NCI-H1436 (cell line): ENCODE data around the gene FNDC3B.
"Not testable (repeated sequence)": the region's sequence is repeated elsewhere in the genome, so short reads cannot be mapped to it uniquely, and the experiment has no call there.

Source experiments
- DNase-seq: peaks from one replicate; lab custom pipeline; 2025; lab: John Stamatoyannopoulos, UW

FNDC3B gene

DNA sequence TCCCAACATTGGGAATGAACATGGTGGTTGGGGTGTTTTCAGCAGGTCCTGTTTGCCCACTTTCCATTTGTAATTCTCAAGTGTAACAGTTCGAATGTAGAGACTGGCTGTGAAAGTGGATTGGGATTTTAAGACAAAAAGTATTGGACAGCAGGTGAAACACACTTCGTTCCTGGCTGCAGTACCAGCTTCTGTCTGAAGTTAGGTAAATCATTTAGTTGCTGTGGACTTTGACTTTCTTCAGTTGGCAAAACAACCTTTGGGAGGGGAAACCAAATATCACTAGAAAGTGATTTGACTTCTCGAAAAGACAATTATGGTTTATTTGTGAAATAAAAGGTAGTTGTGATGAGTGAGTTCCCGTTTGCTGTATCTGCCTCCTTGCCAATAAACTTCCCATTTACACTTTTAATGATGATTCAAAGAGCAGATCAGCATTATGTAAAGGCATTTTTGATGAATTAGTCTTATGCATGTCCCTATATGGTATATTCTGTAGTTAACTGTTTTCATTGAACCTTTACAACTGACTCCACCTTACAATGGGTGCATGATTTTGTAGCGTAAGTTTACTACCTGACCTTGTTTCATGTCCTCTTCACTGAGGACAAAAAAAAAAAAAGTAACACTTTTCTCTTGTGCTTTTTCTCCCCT lies 34.0 kb downstream of the FNDC3B start:
- no peak for DNase-seq

DNA sequence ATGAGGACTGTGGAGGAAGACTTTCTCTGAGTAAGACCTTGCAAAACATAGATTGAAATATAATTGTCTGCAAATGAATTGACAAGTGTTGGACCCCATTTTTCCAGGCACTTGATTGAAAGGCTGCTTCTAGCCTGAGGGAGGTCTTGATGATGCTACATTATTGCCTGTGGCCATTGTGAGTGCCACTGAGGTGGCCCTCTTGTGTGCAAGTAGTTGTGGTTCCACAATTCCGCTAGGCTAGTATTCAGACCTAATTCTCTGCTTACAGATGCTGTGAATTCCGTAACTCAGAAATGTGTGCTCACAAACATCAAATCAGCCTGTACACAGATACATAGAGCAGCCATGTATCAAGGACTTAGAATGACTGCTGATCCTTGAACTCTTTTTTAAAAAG lies 34.7 kb downstream of the FNDC3B start:
- DNase-seq, result no peak

DNA sequence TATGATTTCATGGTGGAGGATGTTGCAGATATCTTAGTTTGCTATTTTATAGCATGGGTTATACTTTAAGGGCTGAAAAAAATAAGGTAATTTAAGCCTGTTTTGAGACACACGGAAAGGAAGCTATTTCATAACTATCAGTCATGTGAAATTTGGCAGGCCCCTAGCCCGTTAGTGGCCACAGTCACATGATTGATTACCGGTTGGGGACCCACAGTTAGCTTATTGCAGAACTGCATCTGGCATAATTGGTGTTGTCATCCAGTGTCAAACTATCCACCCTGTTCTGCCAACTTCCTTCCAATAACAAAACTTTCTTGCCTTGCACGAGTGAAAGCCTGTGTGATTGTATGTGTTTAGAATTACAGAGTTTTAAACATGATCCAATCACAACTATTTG lies 35.2 kb downstream of the FNDC3B start:
- no peak for DNase-seq

DNA sequence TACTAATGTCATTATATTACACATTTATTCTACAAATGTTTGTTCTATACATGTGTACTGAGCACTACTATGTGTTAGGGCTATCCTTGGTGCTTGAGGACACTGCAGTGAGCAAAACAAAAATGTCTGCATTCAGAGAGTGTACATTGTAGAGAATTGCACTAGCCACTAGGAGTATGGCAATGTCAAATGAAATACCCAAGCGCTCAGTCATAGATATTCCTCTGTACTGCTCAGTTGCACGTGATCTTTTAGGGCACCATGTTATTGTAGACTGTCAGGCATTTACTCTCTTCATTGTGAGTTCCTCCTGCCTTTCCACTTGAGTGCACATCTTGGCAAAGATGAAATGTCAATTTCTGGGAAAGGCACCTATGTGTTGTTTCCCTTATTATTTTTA lies 36.8 kb downstream of the FNDC3B start:
- DNase-seq, result no peak

DNA sequence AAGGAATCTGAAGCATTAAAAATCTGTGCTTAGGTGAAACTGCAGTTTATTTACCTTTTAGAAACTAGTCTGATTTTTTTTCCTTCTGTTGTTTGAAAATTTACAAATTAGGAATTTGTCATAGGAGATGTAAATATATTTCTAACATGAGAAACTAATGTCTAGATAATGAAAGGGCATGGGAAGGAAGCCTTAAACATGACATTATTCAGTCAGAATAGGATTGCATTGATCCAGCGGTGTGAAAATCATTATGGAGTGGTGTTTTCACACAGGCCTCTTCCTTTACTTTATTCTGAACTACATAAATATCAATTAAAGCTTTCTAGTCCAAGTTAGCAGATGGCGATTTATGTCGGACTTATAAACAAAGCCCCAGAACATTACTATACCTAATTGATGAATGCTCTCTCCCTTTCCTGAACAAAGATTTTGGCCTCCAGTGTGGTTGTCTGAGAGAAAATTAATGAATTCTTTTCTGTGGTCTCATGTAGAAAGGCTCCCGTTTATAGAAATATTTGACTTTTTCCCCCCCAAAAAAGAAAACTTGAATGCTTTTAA lies 37.9 kb downstream of the FNDC3B start:
- DNase-seq, result no peak

DNA sequence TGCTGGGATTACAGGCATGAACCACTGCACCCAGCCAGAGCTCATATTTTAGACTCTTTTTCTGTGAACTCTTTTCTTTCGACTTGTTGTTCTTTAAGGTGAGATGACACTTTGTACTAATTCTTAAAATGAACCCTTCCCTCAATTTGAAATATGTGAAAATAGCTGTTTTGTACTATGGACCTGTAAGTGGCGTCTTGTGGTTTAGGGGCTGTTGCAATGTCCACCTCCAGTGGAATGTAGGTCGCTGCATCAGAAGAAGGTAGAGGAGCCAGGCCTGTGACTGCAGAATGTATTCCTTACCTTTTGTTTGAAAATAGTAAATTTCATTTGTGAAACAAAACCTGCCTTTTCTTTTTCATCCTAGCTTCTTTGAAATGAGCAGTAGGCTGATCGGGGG lies 38.9 kb downstream of the FNDC3B start:
- no peak for DNase-seq

DNA sequence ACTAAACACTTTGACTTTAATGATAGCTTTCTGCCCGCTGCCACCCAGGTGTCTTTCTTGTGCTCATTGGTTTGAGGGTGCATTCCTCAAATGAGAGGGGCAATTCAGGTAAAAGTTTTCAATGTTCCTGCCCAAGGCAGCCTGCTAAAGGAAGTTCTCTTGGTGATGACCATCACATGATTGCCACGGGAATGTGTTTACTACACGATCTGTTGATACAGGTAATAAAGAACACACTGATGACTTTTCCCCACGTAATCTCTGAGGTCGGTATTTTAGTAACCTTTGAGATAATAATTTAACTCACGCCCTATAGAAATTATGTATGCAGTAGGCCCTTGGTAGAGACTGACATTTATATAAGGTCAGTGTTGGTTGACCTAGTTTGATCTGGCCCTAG lies 39.3 kb downstream of the FNDC3B start:
- DNase-seq, result no peak

DNA sequence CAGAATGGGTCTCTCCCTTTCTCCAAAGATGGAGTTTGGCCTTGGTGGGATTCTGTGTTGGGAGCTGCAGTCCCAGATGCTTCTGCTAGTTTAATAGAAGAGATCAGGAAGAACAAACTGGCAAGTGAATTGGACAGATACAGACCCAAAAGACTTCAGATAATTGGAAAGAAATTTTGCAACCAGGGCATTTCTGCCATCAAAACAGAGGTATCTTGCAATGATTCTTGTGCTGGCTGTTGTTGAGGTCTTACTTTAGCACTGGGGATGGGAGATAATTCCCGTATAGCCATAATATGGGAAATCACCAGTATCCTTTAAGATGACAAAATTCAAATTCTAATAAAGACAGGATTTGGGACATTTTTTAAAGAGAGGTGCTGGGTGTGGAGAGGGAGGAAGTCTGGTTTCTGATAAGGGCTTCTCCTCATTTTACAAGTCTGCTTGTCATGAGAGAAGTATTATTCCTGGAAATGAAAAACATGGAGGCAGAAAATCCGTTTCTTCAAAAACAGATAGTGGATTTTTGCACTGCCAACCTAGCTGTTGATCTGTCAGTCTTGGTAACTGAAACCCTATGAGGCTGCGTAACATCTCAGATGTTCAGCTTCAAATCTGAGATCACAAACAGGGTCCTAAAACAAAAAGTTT lies 40.1 kb downstream of the FNDC3B start:
- no peak for DNase-seq

DNA sequence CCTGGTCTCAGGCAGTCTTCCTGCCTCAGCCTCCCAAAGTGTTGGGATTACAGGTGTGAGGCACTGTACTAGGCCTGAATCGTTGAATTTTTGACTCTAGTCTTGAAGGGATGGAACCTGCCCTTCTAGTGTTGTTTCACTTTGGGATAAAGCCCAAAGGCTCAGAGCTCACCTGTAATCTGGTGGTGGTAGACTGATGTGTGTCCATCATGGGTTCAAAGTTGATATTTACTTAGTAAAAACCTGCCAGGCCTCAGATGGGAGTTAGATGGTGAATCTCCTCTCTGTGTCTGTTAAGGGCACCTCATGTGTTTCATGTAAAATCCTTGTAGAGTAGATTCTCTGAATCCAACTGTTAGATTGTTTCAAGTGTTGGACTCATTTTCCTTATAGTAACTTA lies 41.1 kb downstream of the FNDC3B start:
- no peak for DNase-seq

DNA sequence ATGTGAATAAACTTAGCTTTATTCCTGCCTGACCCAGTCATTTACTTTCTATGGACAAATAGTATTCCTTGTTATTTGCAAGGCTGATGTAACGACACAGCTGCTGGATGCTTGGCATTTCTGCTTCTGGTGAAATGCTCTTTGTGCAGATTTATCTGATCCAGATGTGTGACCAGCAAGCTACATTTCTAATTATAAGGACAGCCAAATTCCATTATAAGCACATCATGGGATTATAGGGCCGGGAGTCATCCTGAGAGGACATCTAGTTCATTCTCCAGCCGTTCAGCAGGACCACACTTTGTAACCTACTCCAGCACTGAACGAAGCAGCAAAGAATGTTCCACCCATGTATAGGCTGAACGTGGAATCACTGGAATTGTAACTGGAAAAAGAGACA lies 42.9 kb downstream of the FNDC3B start:
- DNase-seq, result no peak

DNA sequence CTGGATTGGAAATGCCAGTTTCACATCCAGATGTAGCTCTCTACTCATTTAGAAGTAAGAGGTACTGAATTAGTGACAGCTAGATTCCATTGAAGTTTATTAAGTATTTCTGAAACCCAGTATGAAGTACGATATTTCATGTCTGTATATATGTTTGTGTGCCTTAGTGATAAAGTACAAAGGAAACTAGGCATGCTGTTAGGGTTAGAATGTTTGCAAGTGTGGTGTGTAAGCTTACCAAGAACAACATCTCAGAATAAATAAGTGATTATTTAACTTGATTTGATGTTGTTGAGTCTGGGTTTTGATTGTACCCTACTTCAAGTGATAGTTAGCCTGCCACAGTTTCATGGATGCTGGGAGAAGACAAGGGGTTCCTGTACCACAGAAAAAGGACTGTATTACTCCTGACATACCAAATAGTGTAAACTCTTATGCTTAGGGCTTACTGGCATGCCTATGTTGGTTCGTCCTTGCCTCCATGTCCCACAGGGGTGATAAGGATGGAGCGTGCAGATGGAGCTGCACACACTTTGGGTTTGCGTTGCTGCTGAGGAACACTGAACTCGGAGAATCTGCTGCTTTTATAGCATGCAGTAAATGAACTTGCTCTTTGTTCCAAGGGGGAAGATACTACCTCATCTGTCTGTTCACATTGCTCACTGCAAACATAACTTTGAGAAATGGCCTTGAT lies 43.6 kb downstream of the FNDC3B start:
- DNase-seq, result no peak

DNA sequence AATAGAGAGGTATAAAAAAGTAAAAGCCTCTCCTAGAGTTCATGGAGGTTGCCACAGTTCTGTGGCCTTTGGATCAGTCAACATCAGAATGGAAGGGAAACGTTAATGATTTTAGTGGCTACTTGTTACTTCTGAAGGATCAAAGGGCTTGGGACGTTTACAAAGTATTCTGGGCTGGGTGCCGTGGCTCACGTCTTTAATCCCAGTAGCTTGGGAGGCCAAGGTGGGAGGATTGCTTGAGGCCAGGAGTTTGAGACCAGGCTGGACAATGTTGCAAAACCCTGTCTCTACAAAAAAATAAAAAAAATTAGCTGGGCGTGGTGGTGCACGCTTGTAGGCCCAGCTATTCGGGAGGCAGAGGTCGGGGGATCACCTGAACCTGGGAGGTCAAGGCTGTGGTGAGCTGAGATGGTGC lies 44.6 kb downstream of the FNDC3B start:
- no peak for DNase-seq

DNA sequence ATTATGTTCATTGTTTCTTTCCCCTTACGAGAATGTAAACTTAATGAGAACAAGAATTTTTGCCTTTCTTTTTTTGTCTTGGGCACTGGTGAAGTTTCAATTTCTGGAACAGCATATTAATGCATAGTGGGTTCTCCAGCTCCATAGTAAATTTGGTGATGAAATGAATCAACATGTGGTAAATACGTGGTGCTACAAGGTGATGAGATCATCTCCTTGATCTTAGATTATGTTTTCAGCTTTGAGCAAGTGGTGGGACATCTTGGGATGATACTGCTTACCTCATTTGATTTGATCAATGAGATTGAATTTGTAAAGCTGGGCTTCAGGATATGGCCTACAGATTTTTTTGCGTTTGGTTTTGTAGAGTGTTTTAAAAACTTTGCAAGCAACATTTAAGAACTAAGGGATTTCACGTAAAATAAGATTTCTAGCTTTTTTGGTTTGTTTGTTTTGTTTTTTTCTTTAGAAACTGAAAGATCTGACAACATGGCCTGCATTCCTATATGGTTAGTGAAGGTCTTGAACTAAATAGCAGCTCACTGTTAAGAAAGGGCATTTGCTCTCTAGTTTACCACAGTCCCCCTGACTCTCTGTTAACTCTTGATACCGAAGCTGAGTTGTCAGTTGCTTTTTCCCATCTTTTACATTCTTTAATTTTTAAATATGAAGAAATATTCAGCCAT lies 45.6 kb downstream of the FNDC3B start:
- DNase-seq, result no peak

DNA sequence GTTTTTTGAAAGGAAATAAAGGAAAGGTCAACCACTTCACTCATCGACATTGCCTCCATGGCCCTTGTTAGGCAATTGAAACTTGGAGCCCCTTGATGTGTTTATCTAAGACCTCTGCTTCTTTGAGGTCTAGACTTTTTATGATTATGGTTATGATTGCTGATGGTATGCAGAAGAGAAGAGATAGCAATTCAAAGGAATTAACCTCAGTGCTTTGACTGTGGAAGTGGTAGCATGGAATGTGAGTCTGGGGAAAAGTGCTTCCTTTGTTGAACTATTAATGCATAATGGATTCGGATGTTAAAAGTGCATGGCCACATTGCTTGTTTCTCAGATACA lies 46.1 kb downstream of the FNDC3B start:
- DNase-seq, result no peak

DNA sequence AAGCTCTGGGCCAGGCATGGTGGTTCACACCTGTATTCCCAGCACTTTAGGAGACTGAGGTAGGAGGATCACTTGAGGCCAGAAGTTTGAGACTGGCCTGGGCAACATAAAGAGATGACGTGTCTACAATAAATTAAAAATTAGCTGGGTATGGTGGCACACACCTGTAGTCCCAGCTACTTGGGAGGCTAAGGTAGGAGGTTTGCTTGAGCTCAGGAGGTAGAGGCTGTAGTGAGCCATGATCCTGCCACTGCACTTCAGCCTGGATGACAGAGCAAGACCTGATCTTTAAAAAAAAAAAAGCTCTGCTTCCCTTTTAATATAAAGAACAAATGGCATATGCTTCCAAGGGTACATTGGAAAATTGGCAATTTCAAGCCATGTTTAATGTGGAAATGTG lies 46.7 kb downstream of the FNDC3B start:
- DNase-seq, result no peak

DNA sequence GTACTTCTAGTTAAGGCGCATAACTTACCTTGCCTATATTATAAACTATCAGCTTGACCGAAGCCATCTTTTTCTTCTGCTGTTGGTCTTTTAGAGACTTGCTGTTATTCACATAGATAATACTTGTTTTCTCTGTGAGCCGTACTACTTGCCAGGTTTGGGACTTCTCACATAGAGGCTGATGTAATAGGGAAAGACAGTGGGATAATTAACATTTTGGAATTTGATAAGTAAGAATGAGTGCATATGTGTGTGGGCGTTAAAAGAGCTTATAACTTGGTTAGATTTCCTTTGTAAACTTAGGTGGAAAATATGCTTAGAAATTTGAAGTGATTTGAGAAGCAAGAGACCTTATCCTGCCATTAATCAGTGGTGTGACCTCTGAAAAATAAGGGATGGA lies 47.8 kb downstream of the FNDC3B start:
- no peak for DNase-seq

DNA sequence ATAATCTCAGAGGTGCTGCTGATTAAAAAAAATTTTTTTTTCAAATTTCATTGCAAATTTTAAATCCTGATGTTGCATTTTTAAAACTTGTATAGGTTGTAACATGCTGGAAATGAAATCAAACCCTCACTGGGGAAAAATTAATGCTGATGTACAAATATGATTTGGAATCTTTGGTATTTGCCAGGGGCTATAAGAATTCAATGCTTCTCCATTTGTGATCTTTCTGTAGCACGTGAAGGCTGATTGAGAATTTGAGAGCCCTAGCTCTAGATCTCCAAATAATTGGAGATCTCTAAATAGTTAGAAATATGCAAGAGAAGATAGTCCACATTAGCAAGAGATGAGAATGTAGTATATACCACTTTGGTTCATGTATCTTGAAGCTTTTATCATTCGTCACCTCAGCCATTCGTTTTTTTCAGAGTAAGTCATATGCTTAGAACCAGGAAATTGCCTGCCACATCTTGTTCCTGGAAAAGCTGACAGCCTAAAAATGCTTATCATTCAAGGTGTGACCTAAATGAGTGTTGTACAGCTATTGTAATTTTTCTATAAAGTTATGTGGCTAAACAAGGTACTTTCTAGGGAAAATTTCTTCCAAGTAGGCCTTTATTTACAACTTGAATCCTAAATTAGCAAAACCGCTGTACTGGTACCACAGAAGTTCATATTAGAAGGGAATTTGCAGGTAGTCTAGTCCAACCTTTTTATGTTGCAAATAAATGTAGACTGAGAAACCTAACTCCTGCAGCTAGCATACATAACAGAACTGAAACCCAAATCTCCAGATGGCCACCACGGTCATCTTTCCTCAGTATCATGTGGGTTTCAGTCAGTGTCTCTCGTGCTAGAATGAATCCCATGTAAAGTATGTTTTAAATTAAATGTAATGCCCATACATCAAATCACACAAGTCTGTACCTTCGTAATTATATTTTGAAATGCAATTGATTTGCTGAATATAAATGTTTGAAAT lies 48.5 kb downstream of the FNDC3B start:
- DNase-seq, result no peak

DNA sequence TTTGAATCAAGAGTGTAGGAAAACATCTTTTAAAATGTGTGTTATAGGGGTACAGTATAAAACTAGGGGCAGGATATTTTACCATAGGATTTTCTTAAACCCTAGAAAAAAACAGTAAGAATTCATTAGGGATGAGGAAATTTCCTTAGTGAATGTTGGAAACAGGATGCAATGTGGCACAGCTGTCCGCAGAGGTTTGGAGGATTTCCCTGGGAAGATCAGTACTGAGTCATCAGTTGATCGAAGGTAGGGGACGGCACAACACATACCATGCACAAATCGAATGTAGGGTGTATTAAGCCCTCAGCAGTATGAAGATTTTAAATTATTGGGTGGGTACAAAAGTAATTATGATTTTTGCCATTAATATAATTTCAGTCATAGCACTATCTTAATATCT lies 49.9 kb downstream of the FNDC3B start:
- DNase-seq, result no peak

DNA sequence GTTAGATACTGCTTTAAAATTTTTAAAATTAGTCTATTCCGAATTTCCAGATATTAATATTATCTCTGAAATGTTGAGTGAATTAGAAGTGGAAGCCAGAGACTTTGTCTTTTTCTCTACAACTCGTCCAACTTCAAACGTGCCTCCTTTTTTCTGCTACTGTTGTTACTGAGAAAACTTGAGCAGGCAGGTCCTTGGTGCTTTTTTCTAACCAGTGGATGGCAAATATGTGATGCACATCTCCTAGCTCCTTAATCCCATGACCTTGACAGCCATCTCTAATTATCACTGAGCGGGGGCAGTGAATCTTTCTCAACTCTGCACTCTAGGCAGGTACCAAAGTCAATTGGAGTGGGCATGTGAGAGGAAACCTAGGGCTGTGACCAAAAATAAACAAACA lies 50.7 kb downstream of the FNDC3B start:
- no peak for DNase-seq

DNA sequence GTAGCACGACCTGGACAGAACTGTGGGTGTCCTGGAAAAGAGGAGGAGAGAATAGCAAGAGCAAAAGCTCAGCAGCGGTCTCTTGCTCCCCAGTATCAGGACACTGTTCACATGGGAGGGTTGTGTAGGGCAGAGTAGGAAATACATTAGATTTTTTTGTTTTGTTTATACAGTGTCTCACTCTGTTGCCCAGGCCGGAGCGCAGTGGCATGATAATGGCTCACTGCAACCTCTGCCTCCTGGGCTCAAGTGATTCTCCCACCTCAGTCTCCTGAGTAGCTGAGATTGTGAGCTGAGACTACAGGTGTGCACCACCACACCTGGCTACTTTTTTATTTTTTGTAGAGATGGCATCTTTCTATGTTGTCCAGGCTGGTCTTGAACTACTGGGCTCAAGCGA lies 53.3 kb downstream of the FNDC3B start:
- DNase-seq, result no peak

DNA sequence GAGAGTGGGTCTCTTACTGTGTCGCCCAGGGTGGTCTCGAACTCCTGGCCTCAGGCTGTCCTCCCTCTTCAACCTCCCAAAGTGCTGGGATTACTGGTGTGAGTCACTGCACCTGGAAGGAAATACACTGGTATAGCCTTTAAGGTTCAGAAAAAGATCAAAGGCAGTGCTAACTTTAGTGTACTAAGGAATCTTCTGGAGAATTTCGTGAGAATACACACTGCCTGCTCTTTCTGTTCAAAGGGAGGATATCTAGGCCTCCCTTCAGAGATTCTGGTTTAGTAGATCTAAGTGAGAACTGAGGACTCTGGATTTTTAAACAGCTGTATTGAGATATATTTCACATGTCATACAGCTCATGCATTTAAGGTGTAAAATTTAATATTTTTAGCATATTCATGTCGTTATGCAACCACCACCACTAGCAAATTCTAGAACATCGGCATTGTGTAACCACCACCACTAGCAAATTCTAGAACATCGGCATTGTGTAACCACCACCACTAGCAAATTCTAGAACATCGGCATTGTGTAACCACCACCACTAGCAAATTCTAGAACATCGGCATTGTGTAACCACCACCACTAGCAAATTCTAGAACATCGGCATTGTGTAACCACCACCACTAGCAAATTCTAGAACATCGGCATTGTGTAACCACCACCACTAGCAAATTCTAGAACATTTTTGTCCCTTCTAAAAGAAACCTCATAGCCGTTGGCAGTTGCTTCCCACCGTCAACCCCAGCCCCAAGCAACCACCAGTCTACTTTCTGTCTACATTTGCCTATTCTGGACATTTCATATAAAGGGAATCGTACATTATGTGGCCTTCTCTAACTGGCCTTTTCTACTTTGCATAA lies 54.4 kb downstream of the FNDC3B start:
- DNase-seq, result not testable (repeated sequence)
